ENCODE data around the gene MGAT3.
A peak's percentile ranks its signal among the peaks of the same experiment; 100 is the strongest.

MGAT3 gene

DNA sequence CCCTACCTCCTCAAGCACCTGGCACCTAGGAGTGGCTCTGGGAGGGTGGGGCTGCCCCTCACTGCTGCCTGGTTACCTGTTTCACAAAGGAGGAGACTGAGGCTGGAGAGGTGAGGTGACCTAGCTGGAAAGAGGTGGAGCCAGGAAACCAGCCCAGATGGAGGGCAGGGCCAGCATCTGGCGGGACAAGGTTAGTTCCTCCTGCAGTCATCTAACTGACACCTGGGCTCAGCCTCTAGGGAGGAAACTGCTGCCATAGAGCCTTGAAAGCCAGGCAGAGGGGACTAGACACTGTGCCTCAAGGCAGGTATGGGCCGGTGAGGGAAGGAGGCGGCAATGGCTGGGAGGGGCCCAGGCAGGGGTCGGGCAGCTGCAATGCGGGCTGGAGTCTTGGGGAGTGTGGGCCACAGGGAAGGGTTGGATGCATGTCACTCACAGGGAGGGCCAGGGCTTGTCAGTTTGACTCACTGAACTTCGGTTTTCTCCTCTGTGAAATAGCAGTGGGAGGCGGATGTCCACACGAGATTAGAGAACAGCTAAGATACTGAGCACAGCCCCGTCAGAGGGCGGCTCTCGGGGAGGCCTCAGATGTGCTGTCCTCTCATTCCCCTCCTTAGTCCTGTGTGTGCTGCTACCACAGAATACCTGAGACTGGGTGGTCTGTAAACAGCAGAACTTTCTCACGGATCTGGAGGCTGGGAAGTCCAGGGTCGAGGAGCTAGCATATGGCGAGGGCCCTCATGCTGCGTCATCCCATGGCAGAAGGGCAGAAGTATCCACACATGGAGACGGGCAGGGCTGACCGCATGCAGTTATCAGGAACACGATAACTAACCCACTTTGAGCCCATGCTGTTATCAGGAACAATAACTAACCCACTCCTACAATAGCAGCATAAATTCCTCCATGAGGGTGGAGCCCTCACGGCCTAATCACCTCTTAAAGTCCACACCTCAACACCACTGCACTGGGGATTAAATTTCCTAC lies 16.1 kb downstream of the MGAT3 start:
- no peak for DNase-seq (ENCODE audit: low read depth)

DNA sequence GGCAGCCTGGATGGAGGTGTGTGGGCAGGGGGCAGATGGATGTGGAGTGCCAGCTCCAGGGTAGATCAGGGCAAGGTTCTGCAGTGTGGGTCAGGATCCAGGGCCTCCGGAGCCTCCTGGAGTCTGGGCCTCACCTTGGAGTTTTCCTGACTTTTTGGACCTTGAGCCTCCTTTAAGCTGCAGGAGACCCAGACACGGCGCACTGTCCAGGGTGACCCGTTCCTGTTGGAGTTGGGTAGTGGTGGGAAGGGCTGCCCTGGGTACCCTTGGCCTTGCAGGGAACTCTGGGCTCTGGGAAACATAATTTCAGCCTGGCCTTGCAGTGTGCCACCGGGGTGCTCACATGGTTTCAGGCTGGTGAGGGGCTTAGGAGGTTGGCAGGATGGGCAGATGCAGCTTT lies 17.0 kb downstream of the MGAT3 start:
- DNase-seq (ENCODE audit: low read depth): no peak

GRCh38 chr22:39474351-39475111 lies 17.7 kb downstream of the MGAT3 start:
- no peak for DNase-seq (ENCODE audit: low read depth)

- no peak for DNase-seq (ENCODE audit: low read depth)
Measured at GRCh38 chr22:39475337-39475736, 18.5 kb downstream of the MGAT3 start.

- no peak for DNase-seq (ENCODE audit: low read depth)
Measured at GRCh38 chr22:39475902-39476301, 19.1 kb downstream of the MGAT3 start.

DNA sequence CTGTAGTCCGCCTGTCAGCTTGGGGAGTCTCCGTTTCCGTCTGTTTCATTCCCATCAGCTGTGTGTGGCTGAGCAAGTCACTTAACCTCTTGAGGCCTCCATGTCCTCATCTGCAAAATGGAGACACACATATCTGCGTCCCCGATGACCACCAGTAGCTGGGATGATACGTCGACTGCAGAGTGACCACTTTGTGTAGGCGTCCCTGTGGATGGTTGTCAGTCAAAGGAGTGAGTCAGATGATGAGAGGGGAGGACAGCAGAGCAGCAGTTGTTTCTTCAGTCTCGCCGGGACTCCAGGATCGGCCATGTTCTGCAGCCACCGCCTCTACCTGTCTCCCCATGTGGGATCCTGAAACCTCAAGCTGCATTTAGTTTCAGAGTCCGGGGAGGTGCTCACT lies 19.9 kb downstream of the MGAT3 start:
- DNase-seq (ENCODE audit: low read depth): no peak

DNA sequence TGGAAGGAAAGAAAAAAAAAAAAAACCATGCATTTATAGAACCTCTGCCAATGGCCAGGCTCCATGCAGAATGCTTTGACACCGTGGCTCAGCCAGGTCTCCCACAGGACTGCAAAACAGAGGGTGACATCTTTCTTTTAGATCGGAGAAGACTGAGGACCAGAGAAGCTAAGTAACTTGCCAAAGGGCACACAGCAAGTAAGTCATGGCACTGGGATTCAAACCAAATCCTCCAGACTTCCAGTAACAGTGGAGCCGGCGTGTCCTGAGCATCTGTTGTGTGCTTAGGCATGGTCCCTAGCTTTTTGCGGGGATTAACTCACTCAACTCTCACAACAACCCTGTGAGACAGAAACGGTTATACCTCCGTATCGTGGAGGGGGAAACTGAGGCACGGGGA lies 20.7 kb downstream of the MGAT3 start:
- no peak for DNase-seq (ENCODE audit: low read depth)

DNA sequence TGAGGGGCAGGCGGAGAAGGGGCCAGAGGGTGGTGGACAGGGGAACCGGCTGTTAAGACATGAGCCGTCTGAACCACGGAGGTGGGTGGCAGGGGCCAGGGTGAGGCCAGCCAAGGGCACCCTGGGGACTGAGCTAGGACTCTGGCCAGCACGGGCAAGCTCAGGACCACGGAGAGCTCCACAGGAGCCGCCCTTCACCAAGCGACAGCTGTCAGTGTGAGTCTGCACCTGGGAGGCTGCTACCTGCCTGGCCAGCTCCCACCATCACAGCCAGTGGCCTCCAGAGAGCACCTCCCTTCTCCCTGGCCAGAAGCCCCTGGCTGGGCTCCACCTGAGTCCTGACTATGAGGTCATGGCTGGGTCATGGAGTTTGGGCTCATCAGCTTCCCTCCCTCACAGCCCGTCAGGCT lies 21.6 kb downstream of the MGAT3 start:
- no peak for DNase-seq (ENCODE audit: low read depth)

- no peak for DNase-seq (ENCODE audit: low read depth)
Measured at GRCh38 chr22:39479254-39479653, 22.4 kb downstream of the MGAT3 start.

- DNase-seq (ENCODE audit: low read depth): no peak
Measured at GRCh38 chr22:39480557-39480956, 23.7 kb downstream of the MGAT3 start.

DNA sequence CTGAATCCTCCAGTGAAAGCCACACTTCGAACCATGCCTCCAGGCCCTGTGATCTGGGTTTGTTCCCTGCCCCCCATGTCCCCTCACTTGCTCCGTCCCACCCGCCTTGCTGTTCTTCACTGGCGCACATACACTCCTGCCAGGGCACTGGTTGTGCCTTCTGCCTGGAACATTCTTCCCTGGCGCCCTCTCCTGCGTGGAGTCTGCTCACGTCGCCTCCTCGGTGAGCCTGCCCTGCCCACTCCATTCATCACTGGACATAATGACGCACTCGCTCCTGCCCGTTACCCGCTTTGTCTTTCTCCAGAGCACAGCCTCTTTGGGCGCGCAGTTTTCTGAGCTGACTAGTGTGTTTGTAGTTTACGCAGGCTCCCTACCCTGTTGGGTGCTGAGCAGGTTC lies 24.2 kb downstream of the MGAT3 start:
- DNase-seq (ENCODE audit: low read depth): no peak

DNA sequence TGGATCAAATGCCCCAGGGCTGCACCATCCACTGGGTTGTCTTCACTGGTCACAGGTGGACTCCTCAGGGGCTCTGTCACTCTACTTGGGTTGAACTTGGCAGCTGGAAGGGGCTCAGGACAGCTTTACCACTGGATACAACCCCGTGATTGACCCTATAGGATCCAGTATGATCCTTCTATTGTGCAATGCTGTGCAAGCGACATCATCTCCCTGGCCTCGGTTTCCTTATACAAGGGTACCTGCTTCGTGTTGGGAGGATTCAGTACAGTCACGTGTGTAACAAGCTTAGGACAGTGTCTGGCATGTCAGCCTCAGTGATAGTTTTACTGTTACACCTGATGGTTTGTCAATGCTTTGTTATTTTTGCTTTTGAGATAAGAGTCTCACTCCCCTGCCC lies 24.8 kb downstream of the MGAT3 start:
- DNase-seq (ENCODE audit: low read depth): no peak

DNA sequence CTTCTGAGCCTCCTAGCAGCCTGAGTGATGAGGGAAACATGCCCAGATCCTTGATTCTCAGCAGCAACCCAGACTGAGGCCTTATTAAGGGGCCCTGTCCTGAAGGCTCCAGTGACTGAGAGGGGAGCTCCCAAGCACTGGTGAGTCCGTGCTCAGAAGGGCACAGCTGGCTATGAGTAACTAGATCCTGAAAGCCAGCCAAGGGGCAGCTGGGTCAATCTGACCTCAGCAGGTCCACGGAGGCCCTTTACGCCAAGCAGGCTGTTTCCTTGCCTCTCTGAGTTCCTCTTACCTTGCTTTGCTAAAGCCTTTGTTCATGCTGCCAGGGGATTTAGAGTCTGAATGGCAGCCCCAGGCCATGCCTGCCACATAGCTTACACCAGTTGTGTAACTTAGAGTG lies 26.0 kb downstream of the MGAT3 start:
- no peak for DNase-seq (ENCODE audit: low read depth)

- no peak for DNase-seq (ENCODE audit: low read depth)
Measured at GRCh38 chr22:39486951-39487825, 30.4 kb downstream of the MGAT3 start.

GRCh38 chr22:39487826-39488520 lies 31.2 kb downstream of the MGAT3 start:
- no peak for DNase-seq (ENCODE audit: low read depth)

DNA sequence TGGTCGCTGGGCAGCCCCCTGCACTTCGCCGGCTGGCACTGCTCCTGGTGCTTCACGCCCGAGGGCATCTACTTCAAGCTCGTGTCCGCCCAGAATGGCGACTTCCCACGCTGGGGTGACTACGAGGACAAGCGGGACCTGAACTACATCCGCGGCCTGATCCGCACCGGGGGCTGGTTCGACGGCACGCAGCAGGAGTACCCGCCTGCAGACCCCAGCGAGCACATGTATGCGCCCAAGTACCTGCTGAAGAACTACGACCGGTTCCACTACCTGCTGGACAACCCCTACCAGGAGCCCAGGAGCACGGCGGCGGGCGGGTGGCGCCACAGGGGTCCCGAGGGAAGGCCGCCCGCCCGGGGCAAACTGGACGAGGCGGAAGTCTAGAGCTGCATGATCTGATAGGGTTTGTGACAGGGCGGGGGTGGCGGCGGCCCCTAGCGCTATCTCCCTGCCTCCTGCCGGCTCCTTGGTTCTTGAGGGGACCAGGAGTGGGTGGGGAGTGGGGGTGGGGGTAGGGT lies 31.8 kb downstream of the MGAT3 start:
- DNase-seq (ENCODE audit: low read depth): no peak

DNA sequence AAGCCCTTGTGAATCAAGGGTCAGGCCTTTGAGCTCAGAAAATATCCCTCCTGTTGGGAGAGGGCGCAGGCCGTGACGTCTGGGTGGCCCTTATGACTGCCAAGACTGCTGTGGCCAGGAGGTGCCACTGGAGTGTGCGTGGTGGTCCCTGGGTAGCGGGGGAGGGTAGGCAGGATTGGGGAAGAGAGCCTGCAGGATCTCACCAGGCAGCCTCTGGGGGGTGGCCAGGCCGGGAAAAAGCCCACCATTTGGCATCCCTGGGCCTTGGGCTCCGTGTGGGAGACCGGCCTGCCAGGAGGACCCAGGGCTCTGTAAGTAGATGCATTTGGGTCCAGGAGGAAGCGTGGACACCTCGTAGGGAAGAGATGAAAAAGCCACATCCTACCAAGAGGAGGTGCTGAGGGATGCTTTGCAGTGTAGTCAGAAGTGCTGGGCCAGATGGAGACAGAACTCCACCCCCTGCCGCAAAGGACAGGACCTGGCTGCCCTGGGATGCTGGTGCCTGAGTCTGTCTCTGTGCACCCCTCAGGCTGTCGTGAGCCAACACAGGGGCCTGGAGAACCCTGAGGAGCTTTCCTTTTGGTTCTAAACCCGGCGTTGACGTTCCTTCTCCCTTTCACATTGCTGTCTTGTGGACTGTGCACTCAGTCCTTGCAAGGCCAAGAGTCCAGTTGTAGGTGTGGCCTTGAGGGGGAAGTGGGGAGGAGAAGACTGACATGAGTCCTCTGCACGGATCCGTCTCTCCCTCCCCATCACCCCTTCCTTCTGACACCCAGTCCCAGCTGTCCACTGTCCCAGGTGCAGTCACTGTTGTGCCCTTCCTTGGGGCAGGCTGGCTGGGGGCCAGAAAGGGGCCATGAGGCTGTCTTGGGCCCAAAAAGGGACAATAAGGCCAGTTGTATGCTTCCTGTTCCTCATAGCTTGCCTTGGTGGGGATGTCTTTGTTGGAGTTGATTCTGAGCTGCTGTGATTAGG lies 32.6 kb downstream of the MGAT3 start:
- DNase-seq (ENCODE audit: low read depth): no peak

DNA sequence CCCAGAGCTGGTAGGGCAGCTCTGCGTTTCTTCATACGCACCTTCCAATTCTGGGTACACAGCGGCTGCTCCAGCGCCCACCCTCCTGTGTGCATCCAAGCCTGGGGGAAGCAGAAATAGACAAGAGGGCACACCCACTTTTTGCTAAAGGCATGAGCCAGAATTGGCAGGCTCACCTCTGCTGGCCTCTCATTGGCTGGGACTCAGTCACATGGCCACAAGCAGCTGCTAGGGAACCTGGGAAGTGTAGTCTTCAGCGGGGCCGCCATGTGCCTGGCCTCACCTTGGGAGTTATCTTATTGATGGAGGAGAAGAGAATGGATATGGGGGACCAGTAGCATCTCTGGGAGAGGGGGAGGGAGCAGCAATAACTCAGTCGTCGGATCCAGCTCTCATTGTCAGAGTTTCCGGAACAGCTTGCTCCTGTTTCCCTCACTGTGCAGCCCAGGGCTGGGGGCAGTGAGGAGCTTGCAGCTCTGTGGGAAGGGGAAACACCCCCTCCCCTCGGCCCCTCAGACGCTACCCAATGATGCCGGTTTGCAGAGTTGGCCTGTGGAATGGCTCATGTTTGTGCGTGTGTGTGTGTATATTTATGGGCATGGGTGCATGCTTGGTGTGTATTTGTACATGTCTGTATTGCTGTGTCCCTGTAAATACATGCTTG lies 33.5 kb downstream of the MGAT3 start:
- DNase-seq (ENCODE audit: low read depth): peak; percentile 42

DNA sequence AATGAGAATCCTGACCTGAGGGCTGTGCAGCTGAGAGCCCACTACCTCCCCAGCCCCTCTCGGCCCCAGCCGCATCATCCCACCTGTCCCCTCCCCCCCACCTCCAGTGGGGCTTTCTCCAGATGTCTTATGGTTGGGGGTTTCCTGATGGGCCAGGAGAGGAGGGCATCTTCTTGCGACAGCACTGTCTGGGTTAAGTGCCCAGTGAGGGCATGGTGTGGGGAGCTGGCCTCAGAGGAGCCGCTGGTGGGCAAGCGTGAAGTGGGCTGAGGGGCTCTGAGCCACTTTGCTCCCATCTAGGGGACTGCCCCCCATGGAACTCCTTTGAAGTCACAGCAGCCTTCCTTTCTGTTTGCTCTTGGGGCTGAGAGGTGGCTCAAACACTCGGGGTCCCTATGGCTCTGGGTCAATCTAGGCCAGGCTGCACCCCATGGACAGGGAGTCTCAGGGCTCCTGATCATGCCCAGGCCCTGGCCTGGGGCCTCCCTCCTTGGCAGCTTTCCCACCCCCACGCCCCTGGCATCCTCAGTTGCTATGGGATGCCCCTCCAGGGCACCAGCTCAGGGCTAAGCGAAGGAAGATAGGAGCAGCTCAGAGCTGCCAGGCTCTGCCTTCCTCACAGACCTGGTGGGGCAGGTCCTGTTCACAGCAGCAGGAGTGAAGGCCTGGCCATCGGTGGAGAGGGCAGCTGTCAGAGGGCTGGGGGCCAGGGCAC lies 34.3 kb downstream of the MGAT3 start:
- no peak for DNase-seq (ENCODE audit: low read depth)
